ENCODE results near the gene TREX2.

TREX2 gene

DNA sequence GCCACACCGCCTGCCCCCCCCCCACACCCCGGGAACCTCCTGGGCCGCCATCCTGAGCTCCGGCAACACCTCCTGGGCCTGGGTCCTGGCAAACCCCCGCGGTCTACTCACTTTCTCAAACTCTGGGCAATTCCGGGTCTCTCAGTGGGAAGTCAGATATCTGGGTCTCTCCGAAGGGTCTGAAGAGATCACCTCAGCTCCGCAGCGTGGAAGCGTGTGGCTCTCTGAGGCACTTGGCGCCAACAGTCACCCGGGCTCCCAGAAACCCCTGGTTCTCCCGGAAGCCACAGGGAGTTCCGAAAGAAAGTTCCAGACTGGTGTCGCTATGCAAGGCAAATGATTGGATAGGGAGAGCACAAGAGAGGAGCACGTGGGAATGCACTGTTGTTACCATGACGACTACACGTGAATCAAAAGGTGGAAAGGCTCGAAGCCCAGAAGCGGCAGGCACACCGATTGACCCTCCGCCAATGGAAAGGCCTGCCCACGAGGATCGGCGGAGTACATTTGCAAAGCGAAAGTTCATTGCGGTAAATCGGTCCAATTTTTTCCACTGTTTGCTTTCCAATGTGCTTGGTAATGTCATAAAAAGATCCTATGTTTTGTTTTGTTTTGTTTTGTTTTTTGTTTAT, 44.6 kb downstream of the TREX2 start, which contains the start of gene PNMA6E:
PNMA6E (minus strand) TSS at position 218 of the 632 bp plus-strand sequence. CDS start 2,501 bp downstream, outside the sequence.
- Histone ChIP-seq H3K27ac (replicated peaks) (no peak within 1 kb of the TSS), H3K4me3 (replicated peaks; ENCODE audit: insufficient read depth, low read length) (no peak within 1 kb of the TSS), H3K27me3 (ENCODE audit: insufficient read depth, poor library complexity, severe bottlenecking) (no peaks in the 10 kb centered on the region)
- DNase-seq (ENCODE audit: low read depth in 1 of 2, low spot score in 1 of 2), result no peak
- TF ChIP-seq POLR2AphosphoS5 (IDR thresholded peaks at IDR 0.05; ENCODE audit: low read depth), result no peak
- no peak for TF ChIP-seq GABPA (IDR thresholded peaks at IDR 0.05; ENCODE audit: low read depth)
- TF ChIP-seq, protein P1, sequence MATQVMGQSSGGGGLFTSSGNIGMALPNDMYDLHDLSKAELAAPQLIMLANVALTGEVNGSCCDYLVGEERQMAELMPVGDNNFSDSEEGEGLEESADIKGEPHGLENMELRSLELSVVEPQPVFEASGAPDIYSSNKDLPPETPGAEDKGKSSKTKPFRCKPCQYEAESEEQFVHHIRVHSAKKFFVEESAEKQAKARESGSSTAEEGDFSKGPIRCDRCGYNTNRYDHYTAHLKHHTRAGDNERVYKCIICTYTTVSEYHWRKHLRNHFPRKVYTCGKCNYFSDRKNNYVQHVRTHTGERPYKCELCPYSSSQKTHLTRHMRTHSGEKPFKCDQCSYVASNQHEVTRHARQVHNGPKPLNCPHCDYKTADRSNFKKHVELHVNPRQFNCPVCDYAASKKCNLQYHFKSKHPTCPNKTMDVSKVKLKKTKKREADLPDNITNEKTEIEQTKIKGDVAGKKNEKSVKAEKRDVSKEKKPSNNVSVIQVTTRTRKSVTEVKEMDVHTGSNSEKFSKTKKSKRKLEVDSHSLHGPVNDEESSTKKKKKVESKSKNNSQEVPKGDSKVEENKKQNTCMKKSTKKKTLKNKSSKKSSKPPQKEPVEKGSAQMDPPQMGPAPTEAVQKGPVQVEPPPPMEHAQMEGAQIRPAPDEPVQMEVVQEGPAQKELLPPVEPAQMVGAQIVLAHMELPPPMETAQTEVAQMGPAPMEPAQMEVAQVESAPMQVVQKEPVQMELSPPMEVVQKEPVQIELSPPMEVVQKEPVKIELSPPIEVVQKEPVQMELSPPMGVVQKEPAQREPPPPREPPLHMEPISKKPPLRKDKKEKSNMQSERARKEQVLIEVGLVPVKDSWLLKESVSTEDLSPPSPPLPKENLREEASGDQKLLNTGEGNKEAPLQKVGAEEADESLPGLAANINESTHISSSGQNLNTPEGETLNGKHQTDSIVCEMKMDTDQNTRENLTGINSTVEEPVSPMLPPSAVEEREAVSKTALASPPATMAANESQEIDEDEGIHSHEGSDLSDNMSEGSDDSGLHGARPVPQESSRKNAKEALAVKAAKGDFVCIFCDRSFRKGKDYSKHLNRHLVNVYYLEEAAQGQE (IDR thresholded peaks at IDR 0.05; ENCODE audit: insufficient replicate concordance, low read depth), result no peak
- no peak for TF ChIP-seq SPI1 (IDR thresholded peaks at IDR 0.05; ENCODE audit: borderline replicate concordance, low read depth)
- TF ChIP-seq, protein P2, sequence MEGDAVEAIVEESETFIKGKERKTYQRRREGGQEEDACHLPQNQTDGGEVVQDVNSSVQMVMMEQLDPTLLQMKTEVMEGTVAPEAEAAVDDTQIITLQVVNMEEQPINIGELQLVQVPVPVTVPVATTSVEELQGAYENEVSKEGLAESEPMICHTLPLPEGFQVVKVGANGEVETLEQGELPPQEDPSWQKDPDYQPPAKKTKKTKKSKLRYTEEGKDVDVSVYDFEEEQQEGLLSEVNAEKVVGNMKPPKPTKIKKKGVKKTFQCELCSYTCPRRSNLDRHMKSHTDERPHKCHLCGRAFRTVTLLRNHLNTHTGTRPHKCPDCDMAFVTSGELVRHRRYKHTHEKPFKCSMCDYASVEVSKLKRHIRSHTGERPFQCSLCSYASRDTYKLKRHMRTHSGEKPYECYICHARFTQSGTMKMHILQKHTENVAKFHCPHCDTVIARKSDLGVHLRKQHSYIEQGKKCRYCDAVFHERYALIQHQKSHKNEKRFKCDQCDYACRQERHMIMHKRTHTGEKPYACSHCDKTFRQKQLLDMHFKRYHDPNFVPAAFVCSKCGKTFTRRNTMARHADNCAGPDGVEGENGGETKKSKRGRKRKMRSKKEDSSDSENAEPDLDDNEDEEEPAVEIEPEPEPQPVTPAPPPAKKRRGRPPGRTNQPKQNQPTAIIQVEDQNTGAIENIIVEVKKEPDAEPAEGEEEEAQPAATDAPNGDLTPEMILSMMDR (IDR thresholded peaks at IDR 0.05; ENCODE audit: insufficient read depth, low read length), result no peak

DNA sequence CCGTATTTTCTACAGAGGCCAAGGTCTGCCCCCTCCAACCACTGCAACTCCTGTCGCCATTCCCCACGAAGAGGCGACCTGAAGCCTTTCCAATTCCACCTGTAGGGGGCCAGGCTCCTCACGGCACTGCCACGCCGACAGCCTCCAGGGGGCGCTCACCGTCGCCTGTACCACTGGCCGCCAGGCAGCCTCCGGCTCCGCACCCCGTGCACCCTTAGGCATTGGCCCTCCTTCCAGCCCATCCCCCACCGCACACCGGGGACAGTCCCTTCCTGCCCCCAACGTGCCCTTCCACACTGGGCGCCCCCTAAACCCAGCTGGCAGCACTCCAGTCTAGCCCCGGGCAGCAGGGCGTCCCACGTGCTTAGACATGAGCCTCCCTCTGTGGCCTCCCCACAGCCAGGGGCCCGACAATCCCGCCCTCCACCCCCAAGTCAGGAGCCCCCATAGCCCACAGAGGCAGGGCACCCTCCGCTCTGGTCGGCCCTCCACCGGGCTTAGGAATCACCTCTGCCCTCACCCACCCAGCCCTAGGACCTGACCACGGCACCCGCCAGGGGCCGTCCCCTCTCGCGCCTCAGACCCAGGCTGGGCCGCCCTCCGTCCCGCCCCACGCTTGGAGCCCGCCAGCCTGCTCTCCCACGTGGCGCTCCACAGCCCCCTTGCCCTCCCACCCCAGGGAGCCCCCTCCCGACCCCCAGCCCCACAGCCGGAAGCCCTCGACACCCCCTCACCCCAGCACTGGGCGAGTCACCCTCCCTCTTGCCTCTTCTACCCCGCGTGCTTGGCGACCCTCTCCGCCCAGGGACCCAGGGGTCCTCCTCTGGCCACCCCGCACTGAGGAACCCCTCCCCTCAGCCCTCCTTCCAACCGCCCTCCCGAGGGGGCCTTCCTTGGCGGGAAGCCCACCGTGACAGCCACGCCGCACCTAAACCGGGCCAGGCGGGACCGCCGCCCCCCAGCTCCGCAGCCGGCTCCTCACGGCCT, 45.4 kb downstream of the TREX2 start:
- no peak for DNase-seq (ENCODE audit: low read depth in 1 of 2, low spot score in 1 of 2)
- TF ChIP-seq GABPA (IDR thresholded peaks at IDR 0.05; ENCODE audit: low read depth) (no peak), POLR2AphosphoS5 (IDR thresholded peaks at IDR 0.05; ENCODE audit: low read depth) (no peak), SPI1 (IDR thresholded peaks at IDR 0.05; ENCODE audit: borderline replicate concordance, low read depth) (no peak)
- TF ChIP-seq, protein P2 (IDR thresholded peaks at IDR 0.05; ENCODE audit: insufficient read depth, low read length), result peak; percentile 2
- TF ChIP-seq, protein P1 (IDR thresholded peaks at IDR 0.05; ENCODE audit: insufficient replicate concordance, low read depth), result no peak

DNA sequence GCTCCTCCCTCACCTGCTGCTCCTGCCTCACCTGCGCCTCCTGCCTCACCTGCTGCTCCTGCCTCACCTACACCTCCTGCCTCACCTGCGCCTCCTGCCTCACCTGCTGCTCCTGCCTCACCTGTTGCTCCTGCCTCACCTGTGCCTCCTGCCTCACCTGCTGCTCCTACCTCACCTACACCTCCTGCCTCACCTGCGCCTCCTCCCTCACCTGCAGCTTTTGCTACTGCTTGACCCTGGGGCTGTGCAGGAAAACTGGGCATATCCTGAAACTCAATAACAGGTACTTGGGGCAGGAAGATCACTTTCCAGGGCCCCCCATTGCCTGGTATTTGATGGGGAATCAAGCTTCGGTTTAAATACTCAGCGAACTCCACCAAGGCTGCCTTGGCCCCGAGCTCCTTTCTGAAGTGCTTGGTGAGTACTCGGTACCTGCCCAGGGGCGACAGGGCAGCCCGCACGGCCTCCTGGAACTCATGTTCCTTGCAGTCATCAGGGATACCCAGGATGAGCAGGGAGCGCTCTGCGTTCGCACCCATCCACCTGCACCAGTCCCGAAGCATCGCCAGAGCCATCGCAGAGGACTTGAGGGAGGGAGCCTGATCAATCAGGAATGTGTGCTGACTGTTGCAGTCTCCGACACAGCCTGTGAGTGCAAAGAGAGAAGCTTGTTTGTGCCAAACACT, 47.4 kb downstream of the TREX2 start:
- TF ChIP-seq, protein P1 (IDR thresholded peaks at IDR 0.05; ENCODE audit: insufficient replicate concordance, low read depth), result no peak
- TF ChIP-seq GABPA (IDR thresholded peaks at IDR 0.05; ENCODE audit: low read depth), result no peak
- TF ChIP-seq, protein P2 (IDR thresholded peaks at IDR 0.05; ENCODE audit: insufficient read depth, low read length), result no peak
- TF ChIP-seq POLR2AphosphoS5 (IDR thresholded peaks at IDR 0.05; ENCODE audit: low read depth), result no peak
- TF ChIP-seq SPI1 (IDR thresholded peaks at IDR 0.05; ENCODE audit: borderline replicate concordance, low read depth), result no peak
- H3K4me3 ChIP-seq (replicated peaks; ENCODE audit: insufficient read depth, low read length), result no peak overlapping the region
- no peak overlapping the region for H3K27ac ChIP-seq (replicated peaks)
- no peaks in the 10 kb centered on the region for H3K27me3 ChIP-seq (ENCODE audit: insufficient read depth, poor library complexity, severe bottlenecking)
- no peak for DNase-seq (ENCODE audit: low read depth in 1 of 2, low spot score in 1 of 2)

More for the DNA sequence above, 45.4 kb downstream of the TREX2 start:
- H3K4me3 ChIP-seq (replicated peaks; ENCODE audit: insufficient read depth, low read length), result no peak overlapping the region
- no peaks in the 10 kb centered on the region for H3K27me3 ChIP-seq (ENCODE audit: insufficient read depth, poor library complexity, severe bottlenecking)
- no peak overlapping the region for H3K27ac ChIP-seq (replicated peaks)

Measured in HL-60 (cell line).